ENCODE results near the gene MAP3K12.

MAP3K12 gene

GRCh38 chr12:53508534-53509170, 9.4 kb upstream of the MAP3K12 start:
- peak; percentile 87 for DNase-seq

GRCh38 chr12:53507603-53507885, 8.3 kb upstream of the MAP3K12 start:
- DNase-seq = no peak

- no peak for DNase-seq
Measured at GRCh38 chr12:53506881-53507602, 7.8 kb upstream of the MAP3K12 start, which contains the start of gene NPFF. Gene NPFF, minus strand, starts transcription at chr12:53507484. Its CDS starts 10 bp downstream, at chr12:53507474.

- DNase-seq = no peak
Measured at GRCh38 chr12:53506450-53506785, 7.2 kb upstream of the MAP3K12 start.

- DNase-seq = no peak
Measured at GRCh38 chr12:53505555-53506449, 6.5 kb upstream of the MAP3K12 start.

GRCh38 chr12:53505086-53505485, 5.8 kb upstream of the MAP3K12 start:
- DNase-seq = no peak

GRCh38 chr12:53504004-53504920, 5.0 kb upstream of the MAP3K12 start:
- no peak for DNase-seq

GRCh38 chr12:53502983-53503728, 3.9 kb upstream of the MAP3K12 start:
- DNase-seq = no peak

- DNase-seq = no peak
Measured at GRCh38 chr12:53502331-53502730, 3.1 kb upstream of the MAP3K12 start.

GRCh38 chr12:53501615-53502181, 2.4 kb upstream of the MAP3K12 start:
- DNase-seq = no peak

- DNase-seq = peak; percentile 99
Measured at GRCh38 chr12:53500776-53501614, 1.7 kb upstream of the MAP3K12 start, which contains the start of gene TARBP2. Gene TARBP2, plus strand, starts transcription at chr12:53501283. Its CDS starts 126 bp downstream, at chr12:53501409.

GRCh38 chr12:53500142-53500775, 1.0 kb upstream of the MAP3K12 start:
- no peak for DNase-seq

GRCh38 chr12:53498235-53498630, 1.0 kb downstream of the MAP3K12 start:
- DNase-seq = no peak

- DNase-seq = no peak
Measured at GRCh38 chr12:53497461-53497860, 1.8 kb downstream of the MAP3K12 start.

GRCh38 chr12:53496752-53497032, 2.6 kb downstream of the MAP3K12 start:
- DNase-seq = no peak

- peak; percentile 82 for DNase-seq
Measured at GRCh38 chr12:53495903-53496751, 3.1 kb downstream of the MAP3K12 start.

GRCh38 chr12:53493610-53494391, 5.5 kb downstream of the MAP3K12 start:
- DNase-seq = no peak

GRCh38 chr12:53492830-53493609, 6.2 kb downstream of the MAP3K12 start:
- peak; percentile 97 for DNase-seq

Data from right hindlimb (tissue), 1 donor.